Lower lobe of right lung (tissue), 2 donors: ENCODE measurements around the gene MLX. TPM values are rescaled to one million over a fixed set of nuclear protein-coding genes. Genes with fewer than 3 reads are reported as not detected.
A peak's percentile ranks its signal among the peaks of the same experiment; 100 is the strongest.
"Not testable (repeated sequence)": the region's sequence is repeated elsewhere in the genome, so short reads cannot be mapped to it uniquely, and the experiment has no call there.

ENCODE experiments used
- ATAC-seq, 2 donors: fragments of 200-7000 bp; cut with Tn5 transposase; one replicate each; pipeline ENCODE4 v1.9.1; 2020 to 2022; ENCODE audit warnings: mild to moderate bottlenecking in 2 of 2, moderate library complexity in 2 of 2
- DNase-seq: peaks from one replicate; pipeline ENCODE4 v3.0.0-alpha.2; 2020
- H3K27ac ChIP-seq: fragments of 200-600 bp; one replicate; pipeline ENCODE4 v1.8.0; 2022
- H3K27me3 ChIP-seq: fragments of 200-600 bp; one replicate; pipeline ENCODE4 v1.8.0; 2022; ENCODE audit warnings: low read depth
- H3K36me3 ChIP-seq: fragments of 200-600 bp; one replicate; pipeline ENCODE4 v1.8.0; 2022; ENCODE audit warnings: mild to moderate bottlenecking
- H3K4me1 ChIP-seq: fragments of 200-600 bp; one replicate; pipeline ENCODE4 v1.8.0; 2022
- H3K4me3 ChIP-seq: fragments of 200-600 bp; one replicate; pipeline ENCODE4 v1.8.0; 2022; ENCODE audit warnings: mild to moderate bottlenecking
- H3K9me3 ChIP-seq: fragments of 200-600 bp; one replicate; pipeline ENCODE4 v1.8.0; 2022
- intact Hi-C: fragments of 100-400 bp; cut with DNase I; formaldehyde crosslinking; loops from one replicate; pipeline ENCODE4 v1.11.0; 2022
- total RNA-seq: library from RNA; stranded (reverse); fragmentation: NEBNext Ultra II Directional; extraction: Animal tissue kit (Norgen Biotek cat#: 25700); gene quantifications from one replicate; pipeline ENCODE4 v1.2.1, GENCODE V29; 2021
- TF ChIP-seq, protein P1 (sequence below): fragments of 200-600 bp; IDR thresholded peaks from one replicate; pipeline ENCODE4 v1.8.0; 2022; ENCODE audit warnings: antibody characterized with exemption, mild to moderate bottlenecking
- donor health status: DM: no; HTN: yes; CAD: no; lungs with severe emphysema.

Gene MLX
- total RNA-seq, 1 donor from 2014 or later: 70.5 TPM

DNA sequence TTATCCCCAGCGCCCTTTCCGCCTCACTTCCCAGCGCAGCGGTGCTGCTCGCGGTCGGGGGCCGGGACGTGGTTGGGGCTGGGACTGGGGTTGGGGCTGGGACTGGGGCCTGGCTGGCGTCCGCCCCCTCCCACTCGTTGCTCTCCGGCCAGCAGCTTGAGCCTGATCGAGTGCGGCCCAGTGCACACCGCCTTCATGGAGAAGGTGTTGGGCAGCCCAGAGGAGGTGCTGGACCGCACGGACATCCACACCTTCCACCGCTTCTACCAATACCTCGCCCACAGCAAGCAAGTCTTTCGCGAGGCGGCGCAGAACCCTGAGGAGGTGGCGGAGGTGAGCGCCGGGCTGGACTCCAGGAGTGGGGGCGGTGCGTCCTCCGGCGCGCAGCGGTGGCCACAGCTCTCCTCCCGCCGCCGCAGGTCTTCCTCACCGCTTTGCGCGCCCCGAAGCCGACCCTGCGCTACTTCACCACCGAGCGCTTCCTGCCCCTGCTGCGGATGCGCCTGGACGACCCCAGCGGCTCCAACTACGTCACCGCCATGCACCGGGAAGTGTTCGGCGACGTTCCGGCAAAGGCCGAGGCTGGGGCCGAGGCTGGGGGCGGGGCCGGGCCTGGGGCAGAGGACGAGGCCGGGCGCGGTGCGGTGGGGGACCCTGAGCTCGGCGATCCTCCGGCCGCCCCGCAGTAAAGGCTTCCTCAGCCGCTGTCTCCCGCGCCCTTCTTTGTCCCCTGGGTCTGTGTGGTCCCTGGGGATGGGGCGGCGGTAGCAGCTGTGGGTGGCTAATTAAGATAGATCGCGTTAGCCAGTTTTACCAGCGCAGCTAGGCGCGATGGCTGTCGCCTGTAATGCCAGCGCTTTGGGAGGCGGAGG is 12.4 kb upstream of the MLX start:
- Histone ChIP-seq H3K27ac (peak overlapping the region; percentile 96), H3K4me3 (peak overlapping the region; percentile 89), H3K9me3 (no peaks in the 10 kb centered on the region), H3K36me3 (peaks cover 5% of the 10 kb centered on the region), H3K4me1 (peaks cover 20% of the 10 kb centered on the region), H3K27me3 (no peaks in the 10 kb centered on the region)
- intact Hi-C loops: no loop called here
- DNase-seq (peak; percentile 89), ATAC-seq (peak; percentile 95 to 96)
- TF ChIP-seq, protein P1, sequence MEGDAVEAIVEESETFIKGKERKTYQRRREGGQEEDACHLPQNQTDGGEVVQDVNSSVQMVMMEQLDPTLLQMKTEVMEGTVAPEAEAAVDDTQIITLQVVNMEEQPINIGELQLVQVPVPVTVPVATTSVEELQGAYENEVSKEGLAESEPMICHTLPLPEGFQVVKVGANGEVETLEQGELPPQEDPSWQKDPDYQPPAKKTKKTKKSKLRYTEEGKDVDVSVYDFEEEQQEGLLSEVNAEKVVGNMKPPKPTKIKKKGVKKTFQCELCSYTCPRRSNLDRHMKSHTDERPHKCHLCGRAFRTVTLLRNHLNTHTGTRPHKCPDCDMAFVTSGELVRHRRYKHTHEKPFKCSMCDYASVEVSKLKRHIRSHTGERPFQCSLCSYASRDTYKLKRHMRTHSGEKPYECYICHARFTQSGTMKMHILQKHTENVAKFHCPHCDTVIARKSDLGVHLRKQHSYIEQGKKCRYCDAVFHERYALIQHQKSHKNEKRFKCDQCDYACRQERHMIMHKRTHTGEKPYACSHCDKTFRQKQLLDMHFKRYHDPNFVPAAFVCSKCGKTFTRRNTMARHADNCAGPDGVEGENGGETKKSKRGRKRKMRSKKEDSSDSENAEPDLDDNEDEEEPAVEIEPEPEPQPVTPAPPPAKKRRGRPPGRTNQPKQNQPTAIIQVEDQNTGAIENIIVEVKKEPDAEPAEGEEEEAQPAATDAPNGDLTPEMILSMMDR: no peak

DNA sequence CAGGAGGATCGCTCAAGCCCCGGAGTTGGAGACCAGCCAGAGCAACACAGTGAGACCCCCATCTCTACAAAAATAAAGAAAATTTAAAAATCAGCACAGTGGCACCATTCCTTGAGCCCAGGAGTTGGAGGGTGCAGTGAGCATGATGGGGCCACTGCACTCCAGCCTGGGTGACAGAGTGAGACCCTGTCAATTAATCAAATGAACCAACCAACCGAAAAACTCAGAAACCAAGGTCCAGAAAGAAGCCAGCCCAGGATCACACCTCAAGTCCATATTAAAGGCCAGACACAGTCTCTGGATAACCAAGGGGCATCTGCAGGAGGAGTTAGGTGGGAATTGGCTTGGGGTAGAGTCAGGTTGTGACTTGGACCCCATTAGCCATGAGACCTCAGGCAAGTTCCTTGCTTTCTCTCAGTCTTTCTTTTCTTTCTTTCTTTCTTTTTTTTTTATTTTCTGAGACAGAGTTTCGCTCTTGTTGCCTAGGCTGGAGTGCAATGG is 11.7 kb upstream of the MLX start:
- ATAC-seq (no peak), DNase-seq (no peak)
- Histone ChIP-seq H3K27me3 (no peaks in the 10 kb centered on the region), H3K4me1 (peaks cover 26% of the 10 kb centered on the region), H3K36me3 (peaks cover 5% of the 10 kb centered on the region), H3K9me3 (no peaks in the 10 kb centered on the region), H3K27ac (peak overlapping the region; percentile 96), H3K4me3 (peak overlapping the region; percentile 89)
- intact Hi-C loops: no loop called here
- TF ChIP-seq, protein P1: no peak

DNA sequence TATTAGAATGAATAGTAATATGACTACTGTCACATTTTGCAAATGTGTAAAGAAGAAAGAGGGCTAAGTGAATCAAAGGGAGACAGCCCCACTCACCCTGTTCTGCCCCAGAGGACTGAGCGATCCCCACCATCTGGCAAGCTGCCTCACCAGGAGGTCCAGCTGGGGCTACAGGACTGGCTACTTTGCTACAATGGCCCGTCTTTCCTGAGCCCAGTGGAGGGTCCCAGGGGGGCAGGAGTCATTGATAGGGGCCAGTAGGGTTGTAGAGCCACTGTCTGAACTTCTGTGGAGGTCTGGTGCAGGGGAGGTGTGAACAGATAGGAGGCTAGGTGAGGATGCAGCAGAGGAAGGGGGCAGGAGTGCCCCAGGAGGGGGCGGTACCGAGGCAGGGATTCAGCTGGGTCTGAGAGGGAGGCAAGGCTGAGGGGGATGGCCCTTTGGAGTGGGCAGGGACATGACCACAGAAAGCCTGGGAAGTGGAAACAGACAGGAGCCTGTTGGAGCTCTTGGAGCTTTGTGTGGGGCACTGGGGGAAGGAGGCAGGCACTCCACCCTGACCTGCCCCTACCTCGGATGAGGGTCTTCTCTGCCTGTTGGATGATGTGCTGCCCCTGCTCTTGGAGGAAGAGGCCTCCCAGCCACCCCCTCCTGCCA is 10.8 kb upstream of the MLX start:
- H3K4me3 ChIP-seq, ATAC-seq, H3K9me3 ChIP-seq, DNase-seq, H3K27ac ChIP-seq, intact Hi-C loops, H3K27me3 ChIP-seq, H3K36me3 ChIP-seq: not testable (repeated sequence)
- peaks cover 28% of the 10 kb centered on the region for H3K4me1 ChIP-seq

DNA sequence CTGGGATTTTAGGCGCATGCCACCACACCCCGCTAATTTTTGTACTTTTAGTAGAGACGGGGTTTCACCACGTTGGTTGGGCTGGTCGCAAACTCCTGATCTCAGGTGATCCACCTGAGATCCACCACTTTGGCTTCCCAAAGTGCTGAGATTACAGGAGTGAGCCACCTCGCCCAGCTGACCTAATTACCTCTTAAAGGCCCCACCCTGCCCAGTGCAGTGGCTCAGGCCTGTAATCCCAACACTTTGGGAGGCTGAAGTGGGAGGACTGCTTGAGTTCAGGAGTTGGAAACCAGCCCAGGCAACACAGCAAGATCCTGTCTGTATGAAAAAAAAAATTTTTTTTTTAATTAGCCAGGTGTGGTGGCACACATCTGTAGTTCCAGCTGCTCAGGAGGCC is 7.8 kb upstream of the MLX start:
- ATAC-seq (peak; percentile 10 to 37), DNase-seq (no peak)
- H3K36me3 ChIP-seq: peaks cover 1% of the 10 kb centered on the region
- H3K4me3 ChIP-seq: no peak overlapping the region
- H3K4me1 ChIP-seq: peaks cover 40% of the 10 kb centered on the region
- no peaks in the 10 kb centered on the region for H3K27me3 ChIP-seq
- TF ChIP-seq, protein P1: no peak
- peak overlapping the region; percentile 22 for H3K27ac ChIP-seq
- no peaks in the 10 kb centered on the region for H3K9me3 ChIP-seq
- intact Hi-C loops: no loop called here

DNA sequence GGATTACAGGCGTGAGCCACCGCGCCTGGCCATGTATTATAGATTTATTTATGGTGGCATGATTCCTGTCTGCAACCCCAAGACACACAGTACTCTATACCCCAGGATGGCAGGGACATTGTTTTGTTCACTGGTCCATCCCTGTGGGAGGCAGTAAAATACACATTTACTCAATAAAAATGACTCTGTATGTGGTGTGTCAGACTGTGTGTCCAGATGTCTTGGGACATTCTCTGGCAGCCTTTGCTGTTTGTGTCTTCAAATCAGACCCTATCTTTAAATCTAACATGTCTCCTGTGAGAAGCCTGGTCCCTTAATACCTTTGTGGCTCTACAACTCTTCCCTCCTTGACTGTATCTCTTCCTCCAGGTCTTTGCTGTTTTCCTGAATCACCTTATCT is 6.7 kb upstream of the MLX start:
- intact Hi-C loops: no loop called here
- no peak overlapping the region for H3K4me3 ChIP-seq
- TF ChIP-seq, protein P1: no peak
- H3K36me3 ChIP-seq: peaks cover 13% of the 10 kb centered on the region
- H3K27me3 ChIP-seq: no peaks in the 10 kb centered on the region
- peaks cover 39% of the 10 kb centered on the region for H3K4me1 ChIP-seq
- no peak overlapping the region for H3K27ac ChIP-seq
- no peaks in the 10 kb centered on the region for H3K9me3 ChIP-seq
- no peak for DNase-seq
- ATAC-seq: no peak
